C4-2B (cell line): Measurements from ENCODE around the gene CERS2.
A peak's percentile ranks its signal among the peaks of the same experiment; 100 is the strongest.

Experiments used
- H3K27ac ChIP-seq: fragments of 450-650 bp; 2 replicates; pipeline ENCODE4 v1.5.1; 2017
- ZFX ChIP-seq: fragments of 450-650 bp; IDR thresholded peaks from 2 replicates; pipeline ENCODE4 v1.6.1; 2017
- TF ChIP-seq, protein P1 (sequence below): fragments of 450-650 bp; conservative IDR thresholded peaks from 2 replicates; pipeline ENCODE4 v1.5.1; 2017; ENCODE audit warnings: mild to moderate bottlenecking

Gene CERS2

GRCh38 chr1:150925080-150925479 is 49.6 kb downstream of the CERS2 start:
- TF ChIP-seq ZFX = no peak
- TF ChIP-seq, protein P1, sequence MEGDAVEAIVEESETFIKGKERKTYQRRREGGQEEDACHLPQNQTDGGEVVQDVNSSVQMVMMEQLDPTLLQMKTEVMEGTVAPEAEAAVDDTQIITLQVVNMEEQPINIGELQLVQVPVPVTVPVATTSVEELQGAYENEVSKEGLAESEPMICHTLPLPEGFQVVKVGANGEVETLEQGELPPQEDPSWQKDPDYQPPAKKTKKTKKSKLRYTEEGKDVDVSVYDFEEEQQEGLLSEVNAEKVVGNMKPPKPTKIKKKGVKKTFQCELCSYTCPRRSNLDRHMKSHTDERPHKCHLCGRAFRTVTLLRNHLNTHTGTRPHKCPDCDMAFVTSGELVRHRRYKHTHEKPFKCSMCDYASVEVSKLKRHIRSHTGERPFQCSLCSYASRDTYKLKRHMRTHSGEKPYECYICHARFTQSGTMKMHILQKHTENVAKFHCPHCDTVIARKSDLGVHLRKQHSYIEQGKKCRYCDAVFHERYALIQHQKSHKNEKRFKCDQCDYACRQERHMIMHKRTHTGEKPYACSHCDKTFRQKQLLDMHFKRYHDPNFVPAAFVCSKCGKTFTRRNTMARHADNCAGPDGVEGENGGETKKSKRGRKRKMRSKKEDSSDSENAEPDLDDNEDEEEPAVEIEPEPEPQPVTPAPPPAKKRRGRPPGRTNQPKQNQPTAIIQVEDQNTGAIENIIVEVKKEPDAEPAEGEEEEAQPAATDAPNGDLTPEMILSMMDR = no peak
- peak overlapping the region; percentile 81; the same call in 1 of the 2 replicates for H3K27ac ChIP-seq

DNA sequence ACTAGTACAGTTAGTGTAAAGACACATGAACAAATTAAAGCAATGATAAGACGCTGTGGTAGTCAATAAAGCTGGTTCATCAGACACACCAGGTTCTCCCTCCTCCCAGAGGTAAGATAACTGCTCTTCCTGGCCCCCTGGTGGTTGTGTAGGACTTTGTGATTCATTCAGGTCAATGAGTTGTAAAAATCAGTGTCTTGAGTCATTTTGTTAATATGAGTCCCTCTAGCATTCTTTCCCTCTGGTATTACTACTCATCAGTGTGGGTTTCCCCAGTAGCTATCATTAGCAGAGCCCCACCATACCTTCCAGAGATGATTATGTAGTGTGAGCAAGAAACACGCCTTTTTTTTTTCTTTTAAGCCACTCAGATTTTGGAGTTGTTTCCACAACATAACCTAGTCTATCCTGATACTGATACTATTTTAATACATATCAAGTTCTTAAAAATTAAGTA is 52.1 kb downstream of the CERS2 start:
- no peak overlapping the region for H3K27ac ChIP-seq
- TF ChIP-seq, protein P1 = peak; percentile 91
- no peak for TF ChIP-seq ZFX

GRCh38 chr1:150917387-150917786 is 57.2 kb downstream of the CERS2 start:
- H3K27ac ChIP-seq = no peak overlapping the region
- TF ChIP-seq, protein P1 = no peak
- no peak for TF ChIP-seq ZFX
